GM19238 (cell line): ENCODE results near the gene ERICH2.

Source experiments
- DNase-seq: peaks from one replicate; pipeline ENCODE4 v3.0.0; 2011; ENCODE audit warnings: low spot score; ENCODE audit not compliant: insufficient read length

ERICH2 gene

GRCh38 chr2:170763232-170763631, 6.9 kb upstream of the ERICH2 start:
- DNase-seq, result no peak

- no peak for DNase-seq
Measured at GRCh38 chr2:170764880-170765261, 5.3 kb upstream of the ERICH2 start.

- no peak for DNase-seq
Measured at GRCh38 chr2:170766693-170767092, 3.5 kb upstream of the ERICH2 start.

DNA sequence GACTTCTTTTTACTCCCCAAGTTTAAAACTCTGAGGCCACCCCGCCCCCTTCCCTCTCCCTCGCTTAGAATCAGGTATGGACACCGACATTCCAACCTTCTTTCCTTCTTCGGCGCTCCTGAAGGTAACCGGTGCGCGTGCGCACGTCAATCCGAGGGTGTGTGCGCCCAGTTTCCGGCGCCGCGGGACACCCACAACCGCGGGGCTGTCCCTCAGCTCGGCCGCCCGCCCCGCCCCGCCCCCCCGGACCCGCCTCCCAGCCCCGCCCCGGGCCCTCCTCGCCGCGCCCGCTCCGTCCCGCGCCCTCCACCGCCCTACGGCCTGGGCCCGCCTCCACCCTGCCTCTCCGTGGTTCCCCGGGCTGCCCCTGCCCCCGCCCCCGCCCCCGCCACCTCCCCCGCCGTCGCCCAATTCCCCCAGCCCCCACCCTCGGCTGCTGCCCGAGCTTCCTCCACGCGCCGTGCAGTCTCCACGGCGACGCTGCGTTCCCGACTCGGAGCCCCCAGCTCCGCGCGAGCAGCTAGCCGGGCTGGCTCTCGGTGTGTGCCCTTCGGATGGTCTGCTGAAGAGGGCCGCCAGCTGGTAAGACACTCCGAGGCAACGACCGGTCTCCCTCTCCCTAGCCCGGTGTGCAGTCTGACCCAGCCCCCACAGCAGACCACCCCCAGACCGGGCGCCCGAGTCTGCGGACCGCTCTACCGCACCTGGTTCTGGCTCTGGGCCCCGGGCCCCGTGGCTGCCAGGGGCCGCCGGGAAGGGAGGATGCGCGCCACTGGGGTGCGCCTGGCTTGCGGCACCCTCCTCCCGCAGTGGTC, 635 bp downstream of the ERICH2 start:
- DNase-seq, result peak; percentile 69

GRCh38 chr2:170771421-170771937, 1.3 kb downstream of the ERICH2 start:
- DNase-seq, result no peak

GRCh38 chr2:170772295-170772694, 2.1 kb downstream of the ERICH2 start:
- no peak for DNase-seq

DNA sequence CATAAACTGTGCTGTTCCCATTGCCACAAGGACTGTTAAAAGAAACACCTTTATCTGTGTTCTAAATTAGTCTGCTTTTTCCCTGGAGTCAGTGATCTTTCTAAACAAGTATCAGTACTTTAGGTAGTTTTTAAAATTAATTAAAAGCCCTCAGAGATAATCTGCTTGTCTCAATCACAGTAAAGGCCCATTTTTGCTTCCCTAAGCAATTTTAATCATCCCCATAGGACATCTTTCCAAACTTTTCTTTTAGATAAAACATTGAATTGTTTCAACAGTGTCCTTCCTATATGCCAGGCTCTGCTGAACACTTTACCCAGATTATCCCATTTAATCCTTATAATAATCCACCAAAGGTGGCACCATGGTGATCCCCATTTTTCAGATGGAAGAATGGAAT, 3.9 kb downstream of the ERICH2 start:
- DNase-seq, result no peak

DNA sequence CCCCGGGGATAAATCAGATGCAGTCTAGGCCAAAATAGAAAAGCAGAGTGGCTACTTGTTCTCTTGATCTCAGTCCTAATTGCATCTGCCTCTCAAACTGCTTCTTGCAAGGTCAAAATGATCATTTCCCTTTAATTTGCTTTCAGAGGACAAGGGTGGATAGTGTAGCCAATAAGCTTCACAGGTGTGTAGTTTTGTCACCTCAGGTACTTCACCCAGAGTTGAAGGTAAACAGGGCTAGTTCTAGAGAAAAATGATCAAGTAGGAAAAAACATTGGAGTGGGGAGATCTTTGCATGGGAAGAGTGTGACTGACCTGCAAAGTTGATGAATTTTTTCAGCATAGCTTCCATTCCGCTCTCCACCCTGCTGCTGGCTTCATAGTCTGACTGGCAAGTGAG, 8.7 kb downstream of the ERICH2 start:
- DNase-seq, result no peak

GRCh38 chr2:170779304-170779703, 9.1 kb downstream of the ERICH2 start:
- DNase-seq, result no peak

GRCh38 chr2:170782673-170783072, 12.5 kb downstream of the ERICH2 start:
- no peak for DNase-seq

- no peak for DNase-seq
Measured at GRCh38 chr2:170783549-170783948, 13.4 kb downstream of the ERICH2 start.

- DNase-seq, result no peak
Measured at GRCh38 chr2:170798996-170799395, 28.8 kb downstream of the ERICH2 start.

DNA sequence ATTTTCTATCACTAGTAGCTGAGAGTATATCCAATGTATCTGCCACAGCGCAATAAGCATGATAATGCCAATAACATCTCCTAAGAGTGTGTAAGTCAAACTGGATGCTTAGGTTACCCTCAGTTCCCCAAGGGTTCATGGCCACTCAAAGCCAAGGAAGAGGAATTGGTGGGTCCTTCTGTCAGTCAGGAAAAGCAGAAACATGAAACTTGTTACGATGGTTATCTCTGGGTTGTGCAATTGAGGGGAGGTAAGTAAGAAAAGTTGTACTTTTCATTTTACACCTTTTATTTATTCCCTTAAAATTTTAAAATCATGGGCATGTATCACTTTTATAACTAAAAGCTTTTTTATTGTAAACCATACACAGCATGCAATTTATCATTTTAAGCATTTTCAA, 36.4 kb downstream of the ERICH2 start:
- DNase-seq, result no peak

DNA sequence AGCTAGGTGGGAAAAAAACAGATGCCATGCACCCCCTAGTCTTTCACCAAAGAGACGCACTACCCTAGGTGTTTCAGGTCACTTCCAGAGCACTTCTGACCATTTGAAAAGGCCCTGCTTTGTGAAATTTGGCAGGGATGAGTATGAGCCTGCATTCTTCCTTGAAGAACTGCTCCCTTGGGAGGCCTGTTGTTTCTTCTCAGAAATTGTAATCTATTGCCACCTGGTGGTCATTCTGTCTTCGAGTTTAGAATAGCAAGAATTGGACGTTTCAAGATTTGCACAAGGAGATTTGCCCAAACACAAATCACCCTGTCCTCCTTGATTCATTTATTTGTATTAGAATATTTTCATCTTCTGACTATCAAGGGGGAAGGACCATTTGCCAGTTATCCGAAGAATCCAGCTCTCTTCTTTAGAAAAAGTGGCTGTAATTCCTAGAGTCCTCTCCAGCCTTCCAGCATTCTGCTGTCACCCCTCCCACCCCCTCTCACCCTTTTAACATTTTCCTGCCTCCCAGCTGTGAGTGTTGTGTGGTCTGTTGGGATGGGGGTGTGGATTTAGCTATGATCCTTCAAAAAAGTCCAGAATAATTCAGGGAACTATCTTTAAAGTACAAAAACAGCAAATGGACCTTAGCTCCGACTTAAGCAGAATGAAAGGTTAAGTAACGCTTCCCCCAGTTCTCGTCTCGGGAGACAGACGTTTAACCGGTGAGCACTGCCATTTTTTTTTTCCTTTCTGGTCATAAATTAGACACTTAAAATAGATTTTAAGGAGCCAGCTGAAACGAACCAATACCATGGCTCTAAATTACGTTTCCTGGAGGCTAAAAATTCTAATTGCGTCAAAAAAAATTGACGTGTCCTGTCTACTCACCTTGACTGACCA, 42.8 kb downstream of the ERICH2 start:
- no peak for DNase-seq

DNA sequence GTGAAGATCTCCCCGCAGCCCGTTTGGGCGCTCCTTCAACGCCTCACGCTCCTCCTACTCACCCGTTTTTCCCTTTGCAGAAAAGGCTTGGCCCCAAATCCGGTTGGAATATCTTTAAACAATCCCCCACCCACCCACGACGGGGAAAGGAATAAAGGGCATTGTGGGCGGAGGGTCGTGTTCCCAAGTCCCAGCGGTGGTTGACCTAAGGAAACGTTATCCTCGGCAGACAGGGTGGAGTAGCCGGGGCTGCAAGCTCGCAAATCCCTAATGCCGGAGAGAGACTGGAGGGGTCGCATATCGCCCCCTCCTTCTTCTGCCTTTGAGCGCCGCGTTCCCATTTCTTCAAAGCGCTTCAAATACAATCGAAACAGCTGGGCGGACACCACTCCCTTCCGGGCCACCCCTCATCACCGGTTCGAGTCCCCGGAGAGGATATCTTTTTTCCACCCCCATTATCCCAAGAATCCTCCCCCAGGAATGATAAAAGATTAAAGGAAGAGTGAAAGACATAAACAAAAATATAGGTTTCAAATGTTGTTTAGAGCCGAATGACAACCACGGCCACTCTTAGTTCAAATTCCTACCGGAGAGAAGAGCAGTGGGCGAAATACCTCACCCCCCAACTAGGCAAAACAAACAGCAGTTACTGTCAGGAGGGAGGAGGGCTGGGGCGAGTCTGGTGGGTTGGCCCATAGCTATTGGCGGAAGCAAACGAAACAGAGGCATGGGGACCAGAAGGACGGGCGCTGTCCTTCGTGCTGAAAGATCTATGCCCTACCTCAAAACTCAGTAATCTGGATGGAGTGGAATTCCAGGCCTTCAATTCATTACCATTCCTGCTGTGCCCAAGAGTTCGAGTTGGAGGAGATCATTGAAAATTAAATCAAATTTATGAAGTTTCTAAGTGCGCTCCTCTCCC, 43.7 kb downstream of the ERICH2 start:
- DNase-seq, result no peak

DNA sequence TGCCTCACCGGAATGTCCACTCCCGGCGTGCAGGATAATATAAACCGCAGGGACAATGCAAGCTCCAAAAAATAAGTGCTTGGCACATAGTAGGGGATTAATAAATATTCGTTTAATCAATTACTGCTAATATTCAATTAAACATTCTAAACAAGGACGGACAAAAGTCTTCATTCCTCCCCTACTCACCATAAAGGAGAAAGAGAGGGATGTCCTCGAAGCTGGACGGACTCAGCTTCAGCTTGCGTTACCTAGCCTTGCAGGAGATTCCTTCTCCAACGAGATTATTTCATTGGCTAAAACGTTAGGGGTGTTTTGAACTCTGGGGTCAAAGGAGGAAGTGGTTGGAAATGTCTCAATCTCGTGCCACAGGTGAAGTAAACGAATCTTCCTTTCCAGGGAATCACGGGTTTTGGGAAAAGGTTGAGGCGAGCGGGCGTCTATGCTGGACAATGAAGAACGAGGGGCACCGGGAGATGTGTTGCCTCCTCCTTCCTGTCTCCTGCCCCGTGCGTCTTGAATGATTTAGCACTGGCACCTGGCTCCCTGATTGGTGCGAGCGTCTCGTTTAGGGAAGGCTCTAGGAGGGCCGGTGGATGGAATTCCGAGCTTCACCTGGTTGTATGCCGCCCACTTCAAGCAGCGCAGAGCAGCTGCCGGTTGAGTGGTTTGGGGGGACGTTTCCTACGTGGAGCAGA, 44.5 kb downstream of the ERICH2 start:
- no peak for DNase-seq

DNA sequence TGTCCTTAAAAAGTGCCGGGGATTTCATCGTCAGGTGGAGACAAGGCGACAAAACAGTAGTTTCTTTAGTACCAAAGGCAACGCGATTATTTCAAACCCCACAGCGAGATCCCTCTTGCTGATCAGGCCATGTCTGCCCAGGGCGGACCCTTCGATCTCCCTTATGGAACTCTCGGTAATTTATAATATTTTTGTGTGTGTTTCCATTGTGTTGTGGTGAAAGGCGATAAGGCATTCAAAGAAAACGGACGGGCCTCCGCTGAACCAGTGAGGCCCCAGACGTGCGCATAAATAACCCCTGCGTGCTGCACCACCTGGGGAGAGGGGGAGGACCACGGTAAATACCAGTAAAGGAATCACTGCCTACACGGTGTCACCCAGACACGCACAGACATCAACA, 45.1 kb downstream of the ERICH2 start:
- no peak for DNase-seq

DNA sequence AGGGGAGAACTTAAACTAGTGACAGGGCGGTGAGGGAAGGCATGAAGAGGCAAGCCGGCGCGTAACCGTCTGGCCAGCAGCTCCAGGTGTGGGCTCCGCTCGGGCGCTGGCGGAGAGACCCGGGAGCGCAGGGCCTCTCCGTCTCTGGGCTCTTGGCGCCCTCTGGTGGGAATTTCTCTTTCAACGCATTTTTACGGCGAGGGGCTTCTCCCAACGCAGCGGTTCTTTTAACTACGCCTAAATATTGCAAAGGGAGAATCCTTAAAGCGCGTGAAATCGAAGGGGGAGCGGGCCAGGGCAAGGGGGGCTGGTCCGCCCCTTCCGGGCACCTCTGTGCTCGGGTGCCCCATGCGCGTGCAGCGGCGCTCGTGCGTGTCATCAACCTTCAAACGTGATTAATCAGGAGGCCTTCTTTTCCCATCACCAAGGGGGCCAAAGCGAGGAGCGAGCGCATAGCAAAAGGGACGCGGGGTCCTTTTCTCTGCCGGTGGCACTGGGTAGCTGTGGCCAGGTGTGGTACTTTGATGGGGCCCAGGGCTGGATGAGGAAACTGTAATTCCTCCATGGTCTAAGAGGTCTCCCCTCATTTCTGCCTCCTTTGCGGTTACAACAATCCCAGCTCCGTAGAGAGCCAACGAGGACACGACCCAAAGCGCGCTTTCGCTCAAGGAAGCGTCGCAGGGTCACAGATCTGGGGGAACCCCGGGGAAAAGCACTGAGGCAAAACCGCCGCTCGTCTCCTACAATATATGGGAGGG, 45.7 kb downstream of the ERICH2 start:
- no peak for DNase-seq

- DNase-seq, result no peak
Measured at GRCh38 chr2:170816504-170817092, 46.4 kb downstream of the ERICH2 start, which contains the start of gene GAD1. Gene GAD1 (plus strand): TSS chr2:170816887. CDS start chr2:170818592, 1,705 bp downstream.
